Right lobe of liver (tissue), 6 donors: Measurements from ENCODE around the gene NHLRC4. TPM values are rescaled to one million over a fixed set of nuclear protein-coding genes. Genes with fewer than 3 reads are reported as not detected.
A peak's percentile ranks its signal among the peaks of the same experiment; 100 is the strongest.

Source experiments
- ATAC-seq, 4 donors: fragments of 200-7000 bp; cut with Tn5 transposase; one replicate each; pipeline ENCODE4 v1.9.1; 2020; ENCODE audit warnings: mild to moderate bottlenecking in 4 of 4, moderate library complexity in 4 of 4
- DNase-seq, 3 donors: peaks; one replicate each; pipeline ENCODE4 v3.0.0-alpha.2; 2020
- H3K27ac ChIP-seq, 3 donors: fragments of 200-600 bp; one replicate each; pipeline ENCODE4 v1.8.0; 2022
- H3K27me3 ChIP-seq, 2 donors: fragments of 200-600 bp; one replicate each; pipeline ENCODE4 v1.8.0; 2022
- H3K36me3 ChIP-seq, 4 donors: fragments of 200-600 bp; sonication (generic) in 1 of 4; one replicate each; pipeline versions ENCODE4 v1.5.1 to v1.8.0; 2017 to 2022; ENCODE audit warnings: control low read depth in 1 of 4
- H3K4me1 ChIP-seq, 4 donors: fragments of 200-600 bp; sonication (generic) in 1 of 4; one replicate each; pipeline versions ENCODE4 v1.5.1 to v1.8.0; 2017 to 2022; ENCODE audit warnings: control low read depth in 1 of 4
- H3K4me3 ChIP-seq, 3 donors: fragments of 200-600 bp; one replicate each; pipeline ENCODE4 v1.8.0; 2022
- H3K9me3 ChIP-seq, 4 donors: fragments of 200-600 bp; sonication (generic) in 1 of 4; one replicate each; pipeline versions ENCODE4 v1.5.1 to v1.8.0; 2017 to 2022; ENCODE audit warnings: control low read depth in 1 of 4
- CTCF ChIP-seq, 4 donors: fragments of 200-600 bp in 3 of 4; fragments of 450-650 bp in 1 of 4; IDR thresholded peaks; one replicate each; pipeline versions ENCODE4 v1.5.1 to v1.8.0; 2016 to 2022; ENCODE audit warnings: antibody characterized with exemption in 4 of 4, mild to moderate bottlenecking in 2 of 4
- POLR2A ChIP-seq: fragments of 450-650 bp; IDR thresholded peaks from one replicate; pipeline ENCODE4 v1.6.1; 2017; ENCODE audit warnings: antibody characterized with exemption, mild to moderate bottlenecking
- WGBS: methylation state at CpG from one replicate; pipeline ENCODE4 v1.1.6; 2018; ENCODE audit warnings: low coverage, low lambda C conversion rate; ENCODE audit not compliant: insufficient coverage; ENCODE audit errors: missing lambda C conversion rate; 5-methylcytosine and 5-hydroxymethylcytosine counted together
- intact Hi-C, 2 donors: fragments of 100-400 bp; cut with DNase I; formaldehyde crosslinking; loops; one replicate each; pipeline versions ENCODE4 v1.11.2 to v1.14.1; 2022
- total RNA-seq, 6 experiments: library from RNA; depleted of rRNA in 2 of 6; stranded (reverse); fragments of >200 nt in 2 of 6; fragmentation: NEBNext Ultra II Directional in 3 of 6; extraction: Animal tissue kit (Norgen Biotek cat#: 25700) in 3 of 6; gene quantifications; one replicate each; pipeline versions ENCODE4 v1.1.0 to v1.2.4, GENCODE V29; 2016 to 2023
- donor health status: DM: no; HTN: yes; CAD: no.
- donor health status: DM: no; HTN: no; CAD: no.
- donor health status: DM: no; HTN: no; CAD: no.
- donor health status: DM: no; HTN: yes; CAD: no.
- donor health status: DM: no; HTN: yes; CAD: no.

The NHLRC4 gene
- total RNA-seq, 6 experiments from 2014 or later, result 0.12 to 0.33 (median 0.28) TPM; not detected in 1

DNA sequence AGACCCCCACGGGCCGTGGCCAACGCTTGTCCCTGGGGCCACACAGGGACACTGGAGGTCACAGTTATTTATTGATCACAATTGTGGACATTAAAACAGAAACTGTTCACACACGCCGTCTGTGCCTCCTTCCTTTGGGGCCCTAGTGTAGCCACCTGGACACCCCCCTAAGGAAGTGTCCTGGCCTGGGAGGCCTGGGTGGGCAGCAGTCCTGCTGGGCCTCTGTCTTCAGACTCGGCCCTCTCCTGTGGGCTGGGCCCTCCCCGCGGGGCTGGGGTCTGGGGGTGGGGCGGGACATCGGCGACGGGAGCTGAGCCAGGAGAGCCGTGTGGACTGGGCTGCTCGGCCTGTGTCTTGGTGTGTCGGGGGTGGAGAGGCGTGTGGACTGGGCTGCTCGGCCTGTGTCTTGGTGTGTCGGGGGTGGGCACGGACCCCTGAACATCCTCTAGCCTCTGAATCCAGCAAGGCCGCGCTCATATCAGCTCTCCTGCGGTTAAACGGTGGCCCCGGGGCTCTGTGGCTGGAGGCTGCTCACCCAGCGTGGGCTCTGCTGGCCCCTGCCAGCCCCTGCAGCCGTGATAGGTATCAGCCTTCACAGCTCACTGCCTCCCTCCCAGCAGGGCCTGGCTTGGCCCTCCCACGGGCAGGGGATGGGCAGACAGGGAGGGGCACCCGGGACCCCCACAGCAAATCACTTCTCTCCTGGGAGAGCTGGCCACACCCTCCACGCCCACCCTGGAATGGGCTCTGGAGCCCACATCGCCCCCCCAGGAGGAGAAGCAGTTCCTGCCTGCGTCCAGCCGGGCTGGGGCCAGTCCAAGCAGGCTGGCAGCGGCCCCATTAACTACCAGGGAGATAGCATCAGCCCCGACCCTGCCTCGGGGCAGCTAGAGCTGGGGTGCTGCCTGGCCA is 1.1 kb upstream of the NHLRC4 start:
- DNase-seq (no peak), ATAC-seq (no peak)
- intact Hi-C loops, result no loop called here
- no peaks in the 10 kb centered on the region for H3K9me3 ChIP-seq
- 40% methylated on average over 1 of the region's 35 CpGs for WGBS
- TF ChIP-seq POLR2A (no peak), CTCF (IDR thresholded peaks at IDR 0.05) (no peak)
- no peaks in the 10 kb centered on the region for H3K27me3 ChIP-seq
- H3K4me1 ChIP-seq, result peaks cover 0 to 7% (median 0%) of the 10 kb centered on the region in 4 donors
- H3K27ac ChIP-seq, result no peak overlapping the region
- H3K4me3 ChIP-seq, result no peak overlapping the region
- no peaks in the 10 kb centered on the region for H3K36me3 ChIP-seq

- no peaks in the 10 kb centered on the region for H3K36me3 ChIP-seq
- peaks cover 0 to 8% (median 0%) of the 10 kb centered on the region in 4 donors for H3K4me1 ChIP-seq
- no CpG with 5 or more reads among the region's 35 CpGs for WGBS
- TF ChIP-seq POLR2A, result no peak
- TF ChIP-seq CTCF (IDR thresholded peaks at IDR 0.05), result no peak
- H3K9me3 ChIP-seq, result no peaks in the 10 kb centered on the region
- DNase-seq (no peak), ATAC-seq (no peak)
- intact Hi-C loops, result no loop called here
- no peaks in the 10 kb centered on the region for H3K27me3 ChIP-seq
- peak overlapping the region in 1 of 3 donors; percentile 26 for H3K4me3 ChIP-seq
- peak overlapping the region in 1 of 3 donors; percentile 29 for H3K27ac ChIP-seq
Observed at GRCh38 chr16:567373-568256, 810 bp downstream of the NHLRC4 start.

- ATAC-seq (no peak), DNase-seq (no peak)
- peak overlapping the region in 1 of 3 donors; percentile 68 for H3K27ac ChIP-seq
- H3K9me3 ChIP-seq, result no peaks in the 10 kb centered on the region
- H3K27me3 ChIP-seq, result no peaks in the 10 kb centered on the region
- H3K4me3 ChIP-seq, result no peak overlapping the region
- peaks cover 0 to 8% (median 0%) of the 10 kb centered on the region in 4 donors for H3K4me1 ChIP-seq
- 70% methylated on average over 3 of the region's 11 CpGs for WGBS
- no peaks in the 10 kb centered on the region for H3K36me3 ChIP-seq
- intact Hi-C loops, result no loop called here
- TF ChIP-seq CTCF (IDR thresholded peaks at IDR 0.05) (no peak), POLR2A (no peak)
Observed at GRCh38 chr16:568401-569258, 1.8 kb downstream of the NHLRC4 start.
